Neutrophil (primary cell): Measurements from ENCODE around the gene FAM174C.

Source experiments
- H3K27ac ChIP-seq: fragments of 200-600 bp; sonication (generic); 2 replicates; pipeline ENCODE4 v1.5.1; 2016; ENCODE audit warnings: mild to moderate bottlenecking, moderate library complexity
- H3K27me3 ChIP-seq: fragments of 200-600 bp; sonication (generic); 2 replicates; pipeline ENCODE4 v1.6.0; 2016; ENCODE audit warnings: mild to moderate bottlenecking
- H3K36me3 ChIP-seq: fragments of 200-600 bp; sonication (generic); 2 replicates; pipeline ENCODE4 v1.5.1; 2017
- H3K4me1 ChIP-seq, 2 experiments: fragments of 200-600 bp in 1 of 2; sonication (generic) in 1 of 2; 1 replicate in 1 of 2; 2 replicates in 1 of 2; pipeline versions ENCODE4 v1.5.1 to v1.6.1; 2013 to 2016; ENCODE audit warnings: low read depth in 1 of 2, low read length in 1 of 2, mild to moderate bottlenecking in 1 of 2, moderate library complexity in 1 of 2; ENCODE audit not compliant: control insufficient read depth in 1 of 2, insufficient read depth in 1 of 2
- H3K4me3 ChIP-seq, 2 experiments: fragments of 200-600 bp in 1 of 2; sonication (generic) in 1 of 2; 1 replicate in 1 of 2; 2 replicates in 1 of 2; pipeline ENCODE4 v1.5.1; 2013 to 2016; ENCODE audit warnings: low read depth in 1 of 2, low read length in 1 of 2, mild to moderate bottlenecking in 1 of 2, moderate library complexity in 1 of 2
- H3K9me3 ChIP-seq: fragments of 200-600 bp; sonication (generic); 2 replicates; pipeline ENCODE4 v1.5.1; 2016
- CTCF ChIP-seq: fragments of 200-600 bp; sonication (generic); IDR thresholded peaks from 2 replicates; pipeline ENCODE4 v1.5.1; 2016; ENCODE audit warnings: antibody characterized with exemption

FAM174C gene

GRCh38 chr19:1296575-1297271 lies 21.4 kb downstream of the FAM174C start:
- Histone ChIP-seq H3K4me3 (no peak overlapping the region), H3K4me1 (peaks cover 3 to 8% of the 10 kb centered on the region in 2 experiments), H3K9me3 (no peaks in the 10 kb centered on the region), H3K27ac (no peak overlapping the region), H3K36me3 (no peaks in the 10 kb centered on the region), H3K27me3 (peaks cover 86% of the 10 kb centered on the region)
- TF ChIP-seq CTCF: no peak

- TF ChIP-seq CTCF: no peak
- H3K4me3 ChIP-seq: no peak overlapping the region
- H3K27ac ChIP-seq: no peak overlapping the region
- peaks cover 3 to 8% of the 10 kb centered on the region in 2 experiments for H3K4me1 ChIP-seq
- no peaks in the 10 kb centered on the region for H3K36me3 ChIP-seq
- H3K9me3 ChIP-seq: no peaks in the 10 kb centered on the region
- H3K27me3 ChIP-seq: peaks cover 76% of the 10 kb centered on the region
Observed at GRCh38 chr19:1298235-1298634, 22.9 kb downstream of the FAM174C start.

GRCh38 chr19:1299801-1300200 lies 24.5 kb downstream of the FAM174C start:
- no peak overlapping the region for H3K4me3 ChIP-seq
- H3K27me3 ChIP-seq: peaks cover 61% of the 10 kb centered on the region
- no peaks in the 10 kb centered on the region for H3K36me3 ChIP-seq
- H3K27ac ChIP-seq: no peak overlapping the region
- TF ChIP-seq CTCF: no peak
- peaks cover 3 to 8% of the 10 kb centered on the region in 2 experiments for H3K4me1 ChIP-seq
- no peaks in the 10 kb centered on the region for H3K9me3 ChIP-seq

GRCh38 chr19:1300744-1301490 lies 25.6 kb downstream of the FAM174C start:
- no peak overlapping the region for H3K4me3 ChIP-seq
- H3K9me3 ChIP-seq: no peaks in the 10 kb centered on the region
- no peaks in the 10 kb centered on the region for H3K36me3 ChIP-seq
- H3K27me3 ChIP-seq: peaks cover 50% of the 10 kb centered on the region
- no peak for TF ChIP-seq CTCF
- H3K27ac ChIP-seq: no peak overlapping the region
- H3K4me1 ChIP-seq: peaks cover 0 to under 1% of the 10 kb centered on the region in 2 experiments

GRCh38 chr19:1302533-1303239 lies 27.4 kb downstream of the FAM174C start:
- H3K4me3 ChIP-seq: no peak overlapping the region
- TF ChIP-seq CTCF: no peak
- no peaks in the 10 kb centered on the region for H3K9me3 ChIP-seq
- H3K27ac ChIP-seq: no peak overlapping the region
- no peaks in the 10 kb centered on the region for H3K4me1 ChIP-seq
- no peaks in the 10 kb centered on the region for H3K36me3 ChIP-seq
- peaks cover 32% of the 10 kb centered on the region for H3K27me3 ChIP-seq
